ENCODE data around the gene IL17RC. TPM values are rescaled to one million over a fixed set of nuclear protein-coding genes. Genes with fewer than 3 reads are reported as not detected.

Gene IL17RC
- total and polyA plus RNA-seq, 2 of the 4 experiments (the other 2 are of a cell fraction) = 20.8 to 28.3 TPM

DNA sequence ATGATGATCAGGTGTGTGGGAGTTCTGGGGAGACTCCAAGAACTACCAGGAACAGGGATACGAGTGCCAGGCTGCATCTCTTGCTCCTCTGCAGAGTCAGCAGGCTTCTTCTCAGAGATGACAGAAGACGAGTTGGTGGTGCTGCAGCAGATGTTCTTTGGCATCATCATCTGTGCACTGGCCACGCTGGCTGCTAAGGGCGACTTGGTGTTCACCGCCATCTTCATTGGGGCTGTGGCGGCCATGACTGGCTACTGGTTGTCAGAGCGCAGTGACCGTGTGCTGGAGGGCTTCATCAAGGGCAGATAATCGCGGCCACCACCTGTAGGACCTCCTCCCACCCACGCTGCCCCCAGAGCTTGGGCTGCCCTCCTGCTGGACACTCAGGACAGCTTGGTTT is 27.4 kb downstream of the IL17RC start:
- Histone ChIP-seq H4K8ac (ENCODE audit: low read depth in 2 of 2, low read length in 2 of 2) (no peak overlapping the region), H3K79me1 (ENCODE audit: low read depth in 1 of 2, low read length in 2 of 2) (no peaks in the 10 kb centered on the region), H3K9me3 (ENCODE audit: control insufficient read depth, insufficient read depth, low read length) (no peaks in the 10 kb centered on the region), H3K4me3 (ENCODE audit: insufficient read depth, low read depth, low read length) (no peak overlapping the region), H3K14ac (replicated peaks; ENCODE audit: low read depth, low read length) (no peak overlapping the region), H3K9me1 (ENCODE audit: insufficient read depth, low read length) (peaks cover 8% of the 10 kb centered on the region; the same call in 1 of the 2 replicates), H4K20me1 (ENCODE audit: insufficient read depth, low read length) (no peaks in the 10 kb centered on the region; the same call in 1 of the 2 replicates), H3K4ac (ENCODE audit: low read depth, low read length) (no peak overlapping the region), H3K18ac (ENCODE audit: low read depth, low read length) (no peak overlapping the region), H3K9ac (ENCODE audit: low read depth, low read length) (no peak overlapping the region), H3K56ac (ENCODE audit: extremely low read depth, insufficient read depth, low read length) (no peak overlapping the region), H3K27ac (ENCODE audit: insufficient read depth, low read length) (no peak overlapping the region), H2BK120ac (ENCODE audit: low read depth, low read length) (no peak overlapping the region), H2AFZ (replicated peaks; ENCODE audit: low read length, poor library complexity) (no peak overlapping the region), H3K4me2 (ENCODE audit: low read depth, low read length) (no peak overlapping the region), H2AK5ac (ENCODE audit: low read depth, low read length) (no peak overlapping the region), H2BK20ac (ENCODE audit: low read depth, low read length) (no peak overlapping the region), H3K23ac (ENCODE audit: low read depth, low read length) (no peak overlapping the region), H4K5ac (ENCODE audit: low read depth, low read length) (no peak overlapping the region), H3K27me3 (ENCODE audit: control insufficient read depth, insufficient read depth, low read length) (no peaks in the 10 kb centered on the region), H2BK5ac (ENCODE audit: low read depth, low read length, poor library complexity, severe bottlenecking) (no peak overlapping the region), H3K36me3 (ENCODE audit: control insufficient read depth, insufficient read depth, low read length) (peaks cover 7% of the 10 kb centered on the region; the same call in 1 of the 2 replicates), H2BK15ac (ENCODE audit: low read depth, low read length) (no peak overlapping the region), H4K91ac (ENCODE audit: insufficient read depth, low read depth, low read length) (no peak overlapping the region), H2AK9ac (replicated peaks; ENCODE audit: low read depth, low read length, poor library complexity) (no peak overlapping the region), H3K4me1 (ENCODE audit: control insufficient read depth, insufficient read depth, low read length) (peaks cover 7% of the 10 kb centered on the region; the same call in 1 of the 2 replicates)
- 100% methylated on average over 2 of the region's 11 CpGs; no CpG with 5 or more reads in 1 of the 2 experiments for WGBS, 2 experiments (ENCODE audit: extremely low coverage in 2 of 2, insufficient read length in 1 of 2)
- no peak for DNase-seq
- in situ Hi-C loops (cut with MboI; ENCODE audit: low sequenced_read_pairs) = no loop called here
- dilution Hi-C loops (cut with HindIII; ENCODE audit: low sequenced_read_pairs, unreplicated experiment) = no loop called here
- intact Hi-C loops (cut with micrococcal nuclease) = no loop called here
- ChIA-PET CTCF (no interaction called here), POLR2A (ENCODE audit: unreplicated experiment) (no interaction called here)
- no peak for ATAC-seq (ENCODE audit: low read depth)
- no peak for TF ChIP-seq RAD21 (IDR thresholded peaks at IDR 0.05; ENCODE audit: low read length)
- no peak for TF ChIP-seq CEBPB (IDR thresholded peaks at IDR 0.05; ENCODE audit: low read depth, low read length)
- BruUV-seq (replicated peaks) = no TSS peak
